Suprapubic skin (tissue), 3 donors: Measurements from ENCODE around the gene MAGI1.

Experiments used
- POLR2AphosphoS5 ChIP-seq, 3 donors: sonication (generic); formaldehyde crosslinking; IDR thresholded peaks; one replicate each; pipeline ENCODE4 v1.6.1; 2017; ENCODE audit warnings: antibody characterized with exemption in 3 of 3
- TF ChIP-seq, protein P1 (sequence below), 2 donors: fragments of 200-600 bp in 1 of 2; fragments of 450-650 bp in 1 of 2; sonication (generic) in 1 of 2; IDR thresholded peaks; one replicate each; pipeline ENCODE4 v1.5.1; 2016 to 2019; ENCODE audit warnings: antibody characterized with exemption in 2 of 2, mild to moderate bottlenecking in 1 of 2, moderate library complexity in 1 of 2

DNA sequence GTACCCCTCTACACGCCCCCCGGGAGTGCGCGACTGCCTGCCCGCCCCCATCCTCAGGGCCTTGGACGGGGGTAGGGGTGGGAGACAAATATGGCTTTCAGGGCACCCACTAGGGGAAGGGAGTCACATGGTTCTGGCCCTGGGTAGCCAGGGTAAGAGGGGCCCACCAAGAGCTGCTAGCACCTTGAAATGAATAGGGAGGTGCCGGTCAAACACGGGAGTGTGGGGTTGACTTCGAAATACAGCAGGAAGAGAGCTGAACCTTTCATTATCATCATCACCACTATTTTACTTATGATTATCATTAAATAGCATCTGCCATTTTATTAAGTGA is 489.1 kb downstream of the MAGI1 start:
- TF ChIP-seq POLR2AphosphoS5 (IDR thresholded peaks at IDR 0.05): no peak
- TF ChIP-seq, protein P1, sequence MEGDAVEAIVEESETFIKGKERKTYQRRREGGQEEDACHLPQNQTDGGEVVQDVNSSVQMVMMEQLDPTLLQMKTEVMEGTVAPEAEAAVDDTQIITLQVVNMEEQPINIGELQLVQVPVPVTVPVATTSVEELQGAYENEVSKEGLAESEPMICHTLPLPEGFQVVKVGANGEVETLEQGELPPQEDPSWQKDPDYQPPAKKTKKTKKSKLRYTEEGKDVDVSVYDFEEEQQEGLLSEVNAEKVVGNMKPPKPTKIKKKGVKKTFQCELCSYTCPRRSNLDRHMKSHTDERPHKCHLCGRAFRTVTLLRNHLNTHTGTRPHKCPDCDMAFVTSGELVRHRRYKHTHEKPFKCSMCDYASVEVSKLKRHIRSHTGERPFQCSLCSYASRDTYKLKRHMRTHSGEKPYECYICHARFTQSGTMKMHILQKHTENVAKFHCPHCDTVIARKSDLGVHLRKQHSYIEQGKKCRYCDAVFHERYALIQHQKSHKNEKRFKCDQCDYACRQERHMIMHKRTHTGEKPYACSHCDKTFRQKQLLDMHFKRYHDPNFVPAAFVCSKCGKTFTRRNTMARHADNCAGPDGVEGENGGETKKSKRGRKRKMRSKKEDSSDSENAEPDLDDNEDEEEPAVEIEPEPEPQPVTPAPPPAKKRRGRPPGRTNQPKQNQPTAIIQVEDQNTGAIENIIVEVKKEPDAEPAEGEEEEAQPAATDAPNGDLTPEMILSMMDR (IDR thresholded peaks at IDR 0.05): no peak
